HL-60/S4 treated with retinoic acid at 250 ng/mL for 4 days and 3 days (cell line): ENCODE results near the gene LIPE.

Source experiments
- in situ Hi-C: fragments of 300-500 bp; cut with MboI; formaldehyde crosslinking; loops from 2 replicates; pipeline ENCODE4 v1.7.0; 2022; ENCODE audit warnings: low sequenced_read_pairs

LIPE gene

DNA sequence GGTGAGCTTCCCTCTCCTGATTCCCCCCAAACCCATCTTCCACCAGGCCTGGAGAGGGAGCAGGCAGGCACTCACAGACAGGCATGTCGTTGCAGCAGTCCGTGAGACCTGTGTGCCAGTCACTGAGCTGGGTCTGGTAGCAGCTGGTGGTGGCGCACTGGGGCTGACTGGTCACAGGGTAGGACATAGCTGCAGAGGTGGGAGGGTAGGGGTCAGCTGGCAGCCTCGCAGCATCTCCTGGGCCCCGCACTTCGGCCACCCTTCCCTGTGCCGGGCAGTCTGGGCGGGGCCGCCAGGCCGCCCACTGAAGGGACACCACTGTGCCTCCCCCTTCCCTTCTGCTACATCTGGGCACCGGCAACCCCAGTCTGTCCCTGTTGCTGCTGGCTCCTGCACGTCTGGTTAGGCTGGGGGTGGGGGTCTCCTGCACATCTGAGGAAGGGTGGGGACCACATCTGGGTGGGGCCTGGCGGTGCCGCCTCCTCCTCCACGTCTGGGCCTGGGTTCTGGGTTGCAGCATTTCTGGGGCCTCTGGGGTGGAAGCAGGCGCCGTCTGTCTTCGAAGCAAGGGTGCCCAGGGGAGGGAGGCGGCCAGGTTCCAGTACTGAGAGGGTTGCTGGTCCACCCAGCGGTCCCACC, 38.2 kb downstream of the LIPE start:
- in situ Hi-C loops, result no loop called here

- in situ Hi-C loops, result no loop called here
These were observed 40.0 kb downstream of the LIPE start for GRCh38 chr19:42386974-42387707.

- in situ Hi-C loops, result no loop called here
These were observed 47.0 kb downstream of the LIPE start for GRCh38 chr19:42380155-42380554.

- in situ Hi-C loops, result no loop called here
These were observed 48.7 kb downstream of the LIPE start for GRCh38 chr19:42378225-42379215.

GRCh38 chr19:42376177-42376555, 51.0 kb downstream of the LIPE start:
- in situ Hi-C loops, result no loop called here

DNA sequence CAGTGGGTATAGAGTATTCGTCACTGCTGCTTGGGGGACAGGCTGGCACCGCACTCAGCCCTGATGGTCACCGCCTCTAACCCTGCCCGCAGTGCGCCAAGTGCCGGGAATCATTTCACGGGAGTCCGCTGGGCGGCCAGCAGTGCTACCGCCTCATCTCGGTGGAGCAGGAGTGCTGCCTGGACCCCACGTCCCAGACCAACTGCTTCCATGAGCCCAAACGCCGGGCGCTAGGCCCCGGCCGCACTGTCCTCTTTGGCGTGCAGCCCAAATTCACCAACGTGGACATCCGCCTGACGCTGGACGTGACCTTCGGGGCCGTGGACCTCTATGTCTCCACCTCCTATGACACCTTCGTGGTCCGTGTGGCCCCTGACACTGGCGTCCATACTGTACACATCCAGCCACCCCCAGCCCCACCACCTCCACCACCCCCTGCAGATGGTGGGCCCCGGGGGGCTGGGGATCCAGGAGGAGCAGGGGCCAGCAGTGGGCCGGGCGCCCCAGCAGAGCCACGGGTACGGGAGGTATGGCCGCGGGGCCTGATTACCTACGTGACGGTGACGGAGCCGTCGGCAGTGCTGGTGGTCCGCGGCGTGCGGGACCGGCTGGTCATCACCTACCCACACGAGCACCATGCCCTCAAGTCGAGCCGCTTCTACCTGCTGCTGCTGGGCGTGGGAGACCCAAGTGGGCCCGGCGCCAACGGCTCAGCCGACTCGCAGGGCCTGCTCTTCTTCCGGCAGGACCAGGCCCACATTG, 51.6 kb downstream of the LIPE start:
- in situ Hi-C loops, result no loop called here

DNA sequence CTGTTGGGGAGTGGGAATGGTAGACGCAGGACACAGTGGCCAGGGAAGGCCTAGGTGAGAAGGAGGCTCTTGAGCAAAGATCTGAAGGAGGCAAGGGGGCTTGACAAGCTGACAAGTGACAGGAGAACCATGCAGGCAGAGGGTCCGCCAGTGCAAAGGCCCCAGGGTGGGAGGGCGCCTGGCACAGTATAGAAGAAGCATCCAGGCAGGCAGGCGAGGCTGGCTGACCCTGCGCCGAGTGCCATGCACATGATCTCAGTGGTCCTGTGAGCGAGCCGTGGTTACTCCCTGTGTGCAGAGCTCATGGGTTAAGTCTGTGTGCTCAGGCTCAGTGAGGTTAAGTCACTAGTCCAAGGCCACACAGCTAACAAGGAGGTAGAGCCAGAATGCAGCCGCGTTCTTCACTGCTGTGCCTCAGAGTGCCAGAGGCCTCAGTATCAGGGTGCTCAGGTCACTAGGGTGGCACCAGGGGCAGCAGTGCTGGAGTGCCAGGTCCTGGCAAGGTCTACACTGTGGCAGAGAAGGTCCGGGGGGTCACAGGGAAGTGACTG, 52.3 kb downstream of the LIPE start:
- in situ Hi-C loops, result no loop called here

GRCh38 chr19:42370626-42371175, 56.5 kb downstream of the LIPE start:
- in situ Hi-C loops, result no loop called here

GRCh38 chr19:42370068-42370520, 57.1 kb downstream of the LIPE start:
- in situ Hi-C loops, result no loop called here

- in situ Hi-C loops, result no loop called here
These were observed 57.6 kb downstream of the LIPE start for GRCh38 chr19:42369433-42370067.

GRCh38 chr19:42368765-42369164, 58.4 kb downstream of the LIPE start:
- in situ Hi-C loops, result no loop called here

GRCh38 chr19:42368360-42368759, 58.8 kb downstream of the LIPE start:
- in situ Hi-C loops, result no loop called here

- in situ Hi-C loops, result no loop called here
These were observed 59.3 kb downstream of the LIPE start for GRCh38 chr19:42367929-42368328.

DNA sequence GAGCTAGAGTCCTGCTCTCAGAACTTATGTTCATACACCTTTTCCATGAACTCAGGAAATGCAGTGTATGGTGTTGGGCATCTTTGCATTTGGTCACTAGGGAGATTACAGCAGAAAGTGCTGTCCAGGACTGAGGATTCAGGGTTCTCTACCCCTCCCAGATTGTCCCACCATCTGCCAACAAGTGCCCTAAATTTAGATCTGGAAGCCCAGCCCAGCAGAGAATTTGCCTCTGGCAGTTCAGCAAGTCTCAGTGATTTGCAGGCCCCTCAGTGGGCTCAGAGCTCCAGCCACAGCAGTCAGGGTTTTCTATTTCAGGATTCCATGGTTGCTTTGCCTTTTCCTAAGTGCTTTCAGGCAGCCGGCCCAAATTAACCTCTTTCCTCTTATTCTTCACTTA, 60.5 kb downstream of the LIPE start:
- in situ Hi-C loops, result no loop called here

DNA sequence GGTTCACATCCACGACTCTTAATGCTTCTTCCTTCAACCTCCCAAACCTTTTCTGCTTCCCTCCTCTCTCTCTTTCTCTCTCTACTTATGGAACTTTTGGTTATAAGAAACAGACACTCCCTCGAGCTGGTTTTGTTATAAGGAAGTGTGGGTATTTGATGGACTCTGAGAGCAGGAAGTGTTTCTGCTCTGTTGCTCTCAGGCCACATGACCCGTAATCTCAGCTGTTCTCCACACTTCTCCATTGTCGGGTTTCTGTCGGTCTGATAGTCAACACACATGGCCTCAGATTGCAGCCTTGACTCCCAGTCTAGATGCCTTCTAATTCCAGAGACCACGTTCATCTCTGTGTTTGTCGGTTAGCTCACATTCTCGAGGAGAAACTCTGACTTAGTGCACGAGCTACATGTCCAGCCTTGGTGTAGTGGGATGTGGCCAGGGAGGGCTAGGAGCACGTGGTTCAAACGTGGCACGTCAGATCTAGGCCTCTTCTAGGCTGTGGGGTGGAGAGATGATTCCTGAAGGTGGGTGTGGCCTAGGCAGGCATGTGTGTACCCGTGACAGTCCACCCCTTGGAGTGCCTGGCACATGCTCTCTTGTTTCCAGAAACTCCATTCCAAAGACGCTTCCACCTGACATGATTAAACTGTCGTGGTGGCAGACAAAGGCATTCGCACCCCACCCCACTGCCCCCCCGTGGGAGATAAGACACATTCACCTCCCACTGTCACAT, 63.4 kb downstream of the LIPE start:
- in situ Hi-C loops, result no loop called here

DNA sequence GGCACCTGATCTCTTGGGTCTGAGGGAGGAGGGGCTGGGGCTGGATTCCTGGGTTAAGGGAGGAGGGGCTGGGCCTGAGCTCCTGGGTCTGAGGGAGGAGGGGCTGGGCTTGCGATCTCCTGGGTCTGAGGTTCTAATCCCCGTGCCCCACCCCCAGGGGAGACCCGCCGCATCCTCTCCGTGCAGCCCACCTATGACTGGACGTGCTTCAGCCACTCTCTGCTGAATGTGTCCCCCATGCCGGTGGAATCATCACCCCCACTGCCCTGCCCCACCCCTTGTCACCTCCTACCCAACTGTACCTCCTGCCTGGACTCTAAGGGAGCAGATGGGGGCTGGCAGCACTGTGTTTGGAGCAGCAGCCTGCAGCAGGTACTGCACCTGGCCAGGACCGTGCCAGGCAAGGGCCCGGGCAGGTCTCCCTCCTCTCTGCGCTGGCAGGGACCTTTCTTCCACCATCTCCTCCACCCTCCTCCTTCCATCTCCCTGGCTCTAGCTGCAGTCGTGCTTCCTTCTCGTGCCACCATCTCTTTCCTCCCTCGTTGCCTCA, 64.2 kb downstream of the LIPE start:
- in situ Hi-C loops, result no loop called here

- in situ Hi-C loops, result no loop called here
These were observed 64.8 kb downstream of the LIPE start for GRCh38 chr19:42362342-42362741.

GRCh38 chr19:42361545-42361910, 65.7 kb downstream of the LIPE start:
- in situ Hi-C loops, result no loop called here
